Liver (tissue), 3 donors: ENCODE measurements around the gene FAM20C.

ENCODE experiments used
- ATF3 ChIP-seq: IDR thresholded peaks from 2 replicates; pipeline ENCODE4 v1.6.1; 2016; ENCODE audit warnings: antibody characterized with exemption
- CTCF ChIP-seq: fragments of 150-350 bp; IDR thresholded peaks from 2 replicates; pipeline ENCODE4 v1.5.1; 2017; ENCODE audit warnings: improper control_type of control experiment, low read depth, low read length; ENCODE audit not compliant: missing input control
- FOXA1 ChIP-seq: IDR thresholded peaks from 2 replicates; pipeline ENCODE4 v1.6.1; 2016; ENCODE audit warnings: antibody characterized with exemption
- GABPA ChIP-seq, 2 donors: IDR thresholded peaks in 1 of 2; conservative IDR thresholded peaks in 1 of 2; 2 replicates each; pipeline ENCODE4 v1.6.1; 2016; ENCODE audit warnings: antibody characterized with exemption in 2 of 2, mild to moderate bottlenecking in 1 of 2, moderate library complexity in 1 of 2
- MAX ChIP-seq: IDR thresholded peaks from 2 replicates; pipeline ENCODE4 v1.6.1; 2016; ENCODE audit warnings: antibody characterized with exemption
- NR2F2 ChIP-seq: IDR thresholded peaks from 2 replicates; pipeline ENCODE4 v1.6.1; 2016; ENCODE audit warnings: antibody characterized with exemption
- RAD21 ChIP-seq, 2 donors: IDR thresholded peaks; 2 replicates each; pipeline ENCODE4 v1.6.1; 2016; ENCODE audit warnings: antibody characterized with exemption in 2 of 2, mild to moderate bottlenecking in 2 of 2
- SP1 ChIP-seq: IDR thresholded peaks from 2 replicates; pipeline ENCODE4 v1.6.1; 2018; ENCODE audit warnings: antibody characterized with exemption, mild to moderate bottlenecking
- TAF1 ChIP-seq: conservative IDR thresholded peaks from 2 replicates; pipeline ENCODE4 v1.6.1; 2016; ENCODE audit warnings: antibody characterized with exemption, mild to moderate bottlenecking
- YY1 ChIP-seq: IDR thresholded peaks from 2 replicates; pipeline ENCODE4 v1.6.1; 2016; ENCODE audit warnings: antibody characterized with exemption, mild to moderate bottlenecking
- donor health status: healthy.
- donor health status: healthy.

GRCh38 chr7:214410-215212 lies 22.2 kb downstream of the FAM20C start:
- TF ChIP-seq CTCF: no peak
- TF ChIP-seq TAF1: no peak
- peak; percentile 97 for TF ChIP-seq FOXA1
- TF ChIP-seq GABPA (IDR thresholded peaks at IDR 0.05 in 1 of 2, conservative IDR thresholded peaks at IDR 0.05 in 1 of 2): no peak
- TF ChIP-seq NR2F2: no peak
- TF ChIP-seq RAD21 (IDR thresholded peaks at IDR 0.05): peak in 1 of 2 donors; percentile 26
- peak; percentile 79 for TF ChIP-seq SP1
- no peak for TF ChIP-seq ATF3
- TF ChIP-seq MAX: no peak
- no peak for TF ChIP-seq YY1
